HG02759 (cell line): ENCODE measurements around the gene TTYH1.
"Not testable (repeated sequence)": the region's sequence is repeated elsewhere in the genome, so short reads cannot be mapped to it uniquely, and the experiment has no call there.

Source experiments
- ATAC-seq: cut with Tn5 transposase; IDR thresholded peaks from one replicate; pipeline ENCODE4 v1.9.1; 2021; ENCODE audit warnings: mild to moderate bottlenecking, moderate library complexity; ENCODE audit not compliant: unreplicated experiment

Gene TTYH1

DNA sequence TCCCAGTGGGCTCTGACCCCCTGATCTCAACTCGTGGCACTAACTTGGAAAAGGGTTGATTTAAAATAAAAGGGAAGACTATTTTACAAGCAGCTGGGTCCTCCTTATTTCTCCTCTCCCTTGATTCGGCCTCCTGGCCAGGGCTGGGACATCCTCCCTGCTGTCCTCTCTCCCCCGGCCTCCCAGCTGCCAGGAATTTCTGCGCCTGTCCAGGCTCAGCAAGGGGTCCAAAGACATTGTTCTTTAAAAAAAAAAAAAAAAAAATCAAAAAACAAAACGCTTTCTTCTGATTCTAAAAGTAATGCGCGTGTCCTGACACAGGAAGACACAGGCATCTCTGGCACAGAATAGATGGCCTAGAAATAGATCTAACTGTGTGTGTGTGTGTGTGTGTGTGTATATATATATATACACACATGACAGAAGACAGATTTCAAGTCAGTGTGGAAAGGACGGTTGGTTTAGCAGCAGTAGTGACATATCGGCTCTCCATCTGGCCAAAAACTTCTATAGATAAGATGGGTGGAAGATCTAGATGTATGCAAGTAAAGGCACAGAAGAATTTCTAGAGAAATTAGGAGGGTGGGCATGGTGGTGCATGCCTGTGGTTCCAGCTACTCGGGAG lies 21.5 kb downstream of the TTYH1 start:
- no peak for ATAC-seq

DNA sequence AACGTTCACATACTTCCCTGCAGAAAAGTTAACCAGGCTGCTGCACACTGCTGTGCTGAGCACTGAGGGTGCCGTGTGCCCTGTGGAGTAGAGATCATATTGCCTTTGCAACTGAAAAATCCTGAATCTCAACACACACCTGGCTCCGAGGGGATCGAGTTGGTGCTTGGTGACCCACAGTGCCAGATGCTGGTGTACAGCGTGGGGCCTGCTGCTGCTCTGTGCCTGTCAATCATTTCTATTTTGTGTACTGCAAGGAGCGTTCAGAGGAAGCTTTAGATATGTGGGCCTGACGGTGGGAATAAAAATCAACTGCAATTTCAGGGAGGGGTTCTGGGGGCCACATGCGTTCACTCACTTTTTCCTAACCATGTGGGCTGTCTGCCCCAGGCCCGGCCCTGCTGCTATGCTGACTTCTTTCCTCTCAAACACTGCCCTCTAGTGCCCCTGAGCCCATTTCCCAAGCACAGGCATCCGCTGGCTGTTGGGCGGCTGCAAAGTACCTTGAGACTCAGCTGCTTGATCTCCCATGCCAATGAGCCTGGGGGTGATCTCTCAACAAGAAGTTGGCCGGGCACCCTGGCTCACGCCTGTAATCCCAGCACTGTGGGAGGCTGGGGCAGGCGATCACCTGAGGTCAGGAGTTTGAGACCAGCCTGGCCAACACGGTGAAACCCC lies 24.0 kb downstream of the TTYH1 start:
- no peak for ATAC-seq

DNA sequence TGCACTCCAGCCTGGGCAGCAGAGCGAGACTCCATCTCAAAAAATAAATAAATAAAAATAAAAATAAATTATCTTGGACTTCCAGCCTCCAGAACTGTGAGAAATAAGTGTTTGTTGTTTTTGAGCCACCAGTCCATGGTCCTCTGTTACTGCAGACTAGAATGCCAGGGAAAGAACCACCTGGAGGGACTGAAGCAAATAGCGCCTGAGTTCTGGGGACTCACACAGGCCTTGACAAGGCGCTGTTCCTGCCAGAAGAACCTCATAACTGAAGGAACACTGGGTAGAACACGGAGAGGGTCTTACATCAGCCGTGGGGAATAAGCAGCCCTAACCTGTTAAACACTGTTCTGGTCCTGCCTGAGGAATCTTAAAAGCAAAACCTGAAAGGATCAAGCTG lies 25.4 kb downstream of the TTYH1 start:
- ATAC-seq, result no peak

DNA sequence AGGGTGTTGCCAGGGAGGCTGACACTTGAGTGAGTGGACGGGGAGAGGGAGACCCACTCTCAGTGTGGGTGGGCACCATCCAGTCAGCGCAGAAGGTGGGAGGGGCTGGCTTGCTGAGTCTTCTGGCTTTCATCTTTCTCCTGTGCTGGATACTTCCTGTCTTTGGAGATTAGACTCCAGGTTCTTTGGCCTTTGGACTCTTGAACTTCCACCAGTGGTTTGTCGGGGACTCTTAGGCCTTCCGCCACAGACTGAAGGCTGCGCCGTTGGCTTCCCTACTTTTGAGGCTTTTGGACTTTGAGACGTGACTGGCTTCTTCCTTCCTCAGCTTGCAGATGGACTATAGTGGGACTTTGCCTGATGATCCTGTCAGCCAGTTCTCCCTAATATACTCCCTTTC lies 29.5 kb downstream of the TTYH1 start:
- ATAC-seq, result no peak

DNA sequence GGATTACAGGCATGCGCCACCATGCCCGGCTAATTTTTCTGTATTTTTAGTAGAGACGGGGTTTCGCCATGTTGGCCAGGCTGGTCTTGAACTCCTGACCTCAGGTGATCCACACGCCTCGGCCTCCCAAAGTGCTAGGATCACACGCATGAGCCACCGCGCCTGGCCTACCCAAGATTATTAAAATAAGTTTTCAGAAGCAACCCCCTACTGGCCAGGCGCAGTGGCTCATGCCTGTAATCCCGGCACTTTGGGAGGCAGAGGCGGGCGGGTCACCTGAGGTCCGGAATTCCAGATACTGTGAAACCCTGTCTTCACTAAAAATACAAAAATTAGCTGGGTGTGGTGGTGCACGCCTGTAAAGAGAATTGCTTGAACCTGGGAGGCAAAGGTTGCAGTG lies 31.1 kb downstream of the TTYH1 start:
- not testable (repeated sequence) for ATAC-seq

DNA sequence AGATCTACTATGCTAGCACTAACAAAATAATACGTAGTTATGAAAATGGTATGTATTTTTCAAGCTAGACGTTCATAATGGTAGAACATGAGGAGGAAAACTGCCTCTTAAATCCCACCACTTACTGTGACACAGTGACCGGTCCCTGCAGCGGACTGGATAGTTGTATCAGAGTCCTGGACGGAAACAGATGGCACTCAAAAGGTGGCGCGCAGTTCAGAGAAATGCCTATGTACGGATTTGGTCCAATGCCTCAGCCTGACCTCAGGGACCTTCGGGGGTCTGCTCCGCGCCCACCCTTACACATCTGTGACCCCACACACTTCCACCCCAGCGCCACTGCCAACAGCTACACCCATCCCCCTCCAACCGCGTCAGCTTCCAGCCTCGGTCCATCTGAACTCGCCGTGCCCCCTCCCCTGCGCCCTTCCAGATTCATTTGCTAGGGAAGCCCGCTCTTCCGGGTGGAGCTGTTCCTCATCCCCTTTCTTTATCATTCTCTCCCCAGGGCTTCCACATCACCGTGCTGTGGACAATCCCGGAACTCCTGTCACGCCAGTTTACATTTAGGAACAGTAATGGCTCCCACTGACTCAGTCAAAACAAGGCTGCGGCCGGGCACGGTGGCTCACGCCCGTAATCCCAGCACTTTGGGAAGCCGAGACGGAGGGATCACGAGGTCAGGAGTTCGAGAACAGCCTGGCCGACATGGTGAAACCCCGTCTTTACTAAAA lies 32.9 kb downstream of the TTYH1 start:
- peak; percentile 7 for ATAC-seq

DNA sequence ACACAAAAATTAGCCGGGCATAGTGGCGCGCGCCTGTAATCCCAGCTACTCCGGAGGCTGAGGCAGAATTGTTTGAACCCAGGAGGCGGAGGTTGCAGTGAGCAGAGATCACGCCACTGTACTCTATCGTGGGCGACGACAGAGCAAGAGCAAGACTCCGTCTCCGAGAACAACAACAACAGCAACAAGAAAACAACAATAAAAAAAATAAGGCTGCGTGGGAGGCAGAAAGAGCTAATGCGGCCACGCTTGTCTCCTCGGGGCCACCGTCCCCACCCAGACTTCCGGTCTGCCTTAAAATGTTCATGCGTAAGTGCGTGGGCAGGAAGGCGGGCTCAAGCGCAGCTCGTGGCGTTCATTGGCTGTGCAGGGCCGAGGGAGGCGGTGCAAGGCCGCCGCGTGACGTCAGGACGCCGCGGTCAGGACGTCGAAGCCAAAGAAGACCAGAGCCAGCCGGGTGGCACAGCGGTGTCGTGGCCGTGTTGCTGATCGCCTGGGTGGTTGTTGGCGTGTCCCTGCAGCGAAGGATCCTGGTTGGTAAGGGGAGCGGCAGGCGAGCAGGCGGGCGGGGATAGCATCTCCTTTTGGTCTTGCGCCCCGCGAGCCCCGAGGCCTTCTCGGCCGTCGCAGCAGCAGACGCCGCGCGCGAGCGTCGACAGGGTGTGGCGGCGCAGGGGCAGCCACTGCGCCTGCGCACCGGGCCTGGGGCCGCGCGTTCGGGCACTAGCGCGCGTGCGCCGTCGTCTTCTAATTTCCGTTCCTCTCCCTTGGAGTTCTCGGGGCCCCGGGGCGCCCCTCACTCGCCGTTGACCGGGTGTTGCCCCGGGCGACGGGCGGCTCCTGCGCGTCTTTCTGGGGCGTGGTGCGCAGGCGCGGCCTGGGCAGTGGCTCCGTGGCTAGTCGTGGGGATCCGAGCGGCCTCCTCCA lies 33.8 kb downstream of the TTYH1 start, which contains the start of gene LENG8:
Gene LENG8, plus strand, starts transcription at position 426 of the 927 bp plus-strand sequence. CDS start 2,146 bp downstream, outside the sequence.
- ATAC-seq, result peak; percentile 90

DNA sequence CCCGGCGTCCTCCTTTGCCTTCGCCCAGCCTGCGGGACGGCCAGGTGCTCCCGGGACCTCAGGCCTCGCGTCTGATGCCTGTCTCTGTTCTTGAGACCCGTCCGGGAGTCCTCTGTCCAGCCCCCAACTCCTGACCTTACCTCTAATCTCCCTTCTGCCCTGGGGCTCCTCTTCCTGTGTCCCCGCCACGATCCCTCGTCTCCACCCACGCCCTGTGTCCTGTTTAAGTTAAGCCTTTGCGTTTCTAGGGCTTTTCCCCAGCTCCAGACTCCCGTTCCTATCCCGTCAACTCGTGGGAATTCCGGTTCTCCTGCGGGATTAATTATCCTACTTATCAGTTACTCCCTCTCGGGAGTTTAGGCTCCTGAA lies 34.4 kb downstream of the TTYH1 start:
- ATAC-seq, result no peak

DNA sequence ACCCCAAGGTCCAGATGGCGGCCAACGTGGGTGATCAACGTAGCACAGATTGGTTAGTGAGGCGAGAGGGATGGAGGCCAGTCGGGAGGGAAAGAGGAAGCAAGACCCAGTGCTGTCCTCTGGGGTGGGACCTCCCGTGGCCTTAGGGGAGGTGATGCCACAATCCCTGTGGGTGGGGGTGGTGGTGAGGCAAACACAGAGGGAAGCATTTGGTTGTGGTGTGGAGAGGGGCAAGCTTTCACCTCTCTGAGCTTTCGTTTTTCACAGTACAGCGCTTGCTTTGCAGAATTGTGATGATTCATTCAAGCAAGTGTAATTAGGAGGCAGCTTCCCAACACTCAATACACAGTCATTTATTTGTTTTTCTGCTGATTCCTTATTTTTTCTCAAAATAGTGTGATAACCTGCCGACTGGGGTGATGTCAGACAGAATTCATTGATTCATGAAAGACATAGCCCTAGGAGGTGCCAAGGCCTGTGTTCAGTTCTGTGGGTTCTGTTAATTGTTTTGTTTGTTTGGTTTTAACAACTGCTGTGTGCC lies 36.1 kb downstream of the TTYH1 start:
- ATAC-seq, result no peak

DNA sequence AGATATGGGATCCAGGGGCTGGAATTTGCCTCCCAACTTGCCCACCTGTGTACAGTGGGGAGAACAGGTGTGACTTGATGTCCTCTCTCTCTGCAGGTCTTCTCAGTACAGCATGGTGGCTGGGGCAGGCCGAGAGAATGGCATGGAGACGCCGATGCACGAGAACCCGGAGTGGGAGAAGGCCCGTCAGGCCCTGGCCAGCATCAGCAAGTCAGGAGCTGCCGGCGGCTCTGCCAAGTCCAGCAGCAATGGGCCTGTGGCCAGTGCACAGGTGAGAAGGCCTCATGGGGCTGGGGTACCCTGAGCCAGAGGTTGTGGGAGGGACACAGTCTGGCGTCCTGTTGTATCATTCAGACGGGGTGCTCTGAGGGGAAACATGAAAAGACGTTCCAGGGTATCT lies 36.7 kb downstream of the TTYH1 start:
- ATAC-seq, result no peak

DNA sequence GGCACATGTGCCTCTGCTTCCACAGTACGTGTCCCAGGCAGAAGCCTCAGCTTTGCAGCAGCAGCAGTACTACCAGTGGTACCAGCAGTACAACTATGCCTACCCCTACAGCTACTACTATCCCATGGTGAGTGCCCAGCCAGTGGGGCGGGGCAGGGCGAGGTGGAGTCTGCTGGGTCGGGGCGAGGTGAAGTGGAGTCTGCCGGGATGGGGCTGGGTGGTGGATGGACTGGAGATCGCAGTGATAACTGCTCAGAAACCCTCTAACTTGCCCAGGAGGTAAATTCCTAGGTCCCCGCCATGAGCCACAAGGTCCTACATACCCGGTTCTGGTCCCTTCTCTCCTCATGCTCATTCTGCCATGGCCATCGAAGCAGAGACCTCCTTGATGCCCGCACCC lies 37.4 kb downstream of the TTYH1 start:
- ATAC-seq, result no peak

DNA sequence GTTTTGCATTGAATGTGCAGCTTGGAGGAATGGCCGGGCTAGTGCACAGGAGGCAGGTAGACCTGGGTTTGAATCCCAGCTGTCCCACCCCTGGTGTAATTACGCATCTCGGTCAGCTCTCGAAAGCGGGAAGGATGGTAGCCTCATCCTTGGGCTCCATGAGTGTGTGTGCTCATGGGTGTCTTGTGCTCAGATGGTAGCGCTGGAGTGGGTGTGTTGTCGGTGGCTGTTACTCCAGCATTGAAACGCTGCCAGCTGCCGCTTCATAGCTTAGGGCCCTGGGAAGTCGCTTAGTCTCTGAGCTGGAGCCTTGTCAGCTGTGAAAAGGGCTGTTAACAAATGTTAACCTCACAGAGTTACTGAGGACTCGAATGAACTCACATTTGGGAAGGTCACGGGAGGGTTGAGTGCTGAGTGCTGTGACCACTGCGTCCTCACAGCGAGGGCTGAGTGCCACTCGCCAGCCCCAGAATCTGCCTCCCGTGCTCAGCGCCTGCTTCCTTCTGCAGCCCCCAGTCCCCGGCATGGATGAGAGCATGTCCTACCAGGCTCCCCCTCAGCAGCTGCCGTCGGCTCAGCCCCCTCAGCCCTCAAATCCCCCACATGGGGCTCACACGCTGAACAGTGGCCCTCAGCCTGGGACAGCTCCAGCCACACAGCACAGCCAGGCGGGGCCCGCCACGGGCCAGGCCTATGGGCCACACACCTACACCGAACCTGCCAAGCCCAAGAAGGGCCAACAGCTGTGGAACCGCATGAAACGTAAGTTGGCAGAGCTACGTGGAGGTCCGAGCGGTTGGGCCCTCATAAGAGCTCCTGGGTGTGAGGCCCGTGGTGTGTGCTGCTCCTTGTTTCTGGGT lies 38.9 kb downstream of the TTYH1 start:
- ATAC-seq, result no peak

DNA sequence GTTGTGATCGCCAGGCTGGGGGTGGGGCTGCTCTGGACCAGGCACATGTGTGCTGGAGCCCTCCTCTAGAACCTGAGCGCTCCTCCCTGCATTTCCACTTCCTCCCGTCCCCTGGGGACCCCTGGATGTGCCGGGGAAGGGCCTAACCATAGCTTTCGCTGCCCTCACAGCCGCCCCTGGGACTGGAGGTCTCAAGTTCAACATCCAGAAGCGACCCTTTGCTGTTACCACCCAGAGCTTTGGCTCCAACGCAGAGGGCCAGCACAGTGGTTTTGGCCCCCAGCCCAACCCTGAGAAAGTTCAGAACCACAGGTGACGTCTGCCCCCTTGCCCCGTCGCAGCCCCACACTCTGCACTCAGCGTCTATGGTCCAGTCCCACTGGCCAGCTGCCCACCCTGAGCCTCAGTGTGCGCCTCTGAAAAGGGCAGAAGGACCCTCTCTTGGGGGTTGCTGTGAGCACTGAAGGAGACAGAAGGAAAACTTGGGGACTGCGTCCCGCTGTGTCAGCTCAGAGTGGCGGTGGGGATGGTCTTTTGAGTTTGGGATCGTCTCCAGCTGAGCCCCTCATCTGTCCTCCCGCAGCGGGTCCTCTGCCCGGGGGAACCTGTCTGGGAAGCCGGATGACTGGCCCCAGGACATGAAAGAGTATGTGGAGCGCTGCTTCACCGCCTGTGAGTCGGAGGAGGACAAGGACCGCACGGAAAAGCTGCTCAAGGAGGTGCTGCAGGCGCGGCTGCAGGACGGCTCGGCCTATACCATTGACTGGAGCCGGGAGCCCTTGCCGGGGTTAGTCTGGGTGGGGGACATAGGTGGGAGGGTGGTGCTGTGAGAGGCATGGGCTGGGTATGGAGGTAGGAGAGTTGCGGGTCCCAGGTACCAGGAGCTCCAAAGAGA lies 39.8 kb downstream of the TTYH1 start:
- no peak for ATAC-seq

DNA sequence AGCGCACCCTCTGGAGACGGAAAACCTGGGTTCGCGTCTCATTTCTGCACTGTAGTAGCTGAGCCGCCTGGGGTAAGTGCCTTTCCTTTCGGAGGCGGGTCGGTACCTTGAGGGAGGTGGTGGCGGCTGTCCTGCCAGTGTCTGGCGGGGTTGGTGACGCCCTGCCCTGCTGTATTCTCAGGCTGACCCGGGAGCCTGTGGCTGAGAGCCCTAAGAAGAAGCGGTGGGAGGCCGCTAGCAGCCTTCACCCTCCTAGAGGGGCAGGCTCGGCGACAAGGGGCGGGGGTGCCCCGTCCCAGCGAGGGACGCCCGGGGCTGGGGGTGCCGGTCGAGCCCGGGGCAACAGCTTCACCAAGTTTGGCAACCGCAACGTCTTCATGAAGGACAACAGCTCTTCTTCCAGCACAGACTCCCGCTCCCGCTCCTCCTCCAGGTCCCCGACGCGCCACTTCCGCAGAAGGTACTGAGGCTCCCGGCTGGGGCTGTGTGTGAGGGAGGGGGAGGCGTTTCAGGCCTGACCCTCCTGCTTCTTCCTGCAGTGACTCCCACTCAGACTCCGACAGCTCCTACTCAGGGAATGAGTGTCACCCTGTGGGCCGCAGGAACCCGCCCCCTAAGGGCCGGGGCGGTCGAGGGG lies 40.6 kb downstream of the TTYH1 start:
- ATAC-seq, result no peak

DNA sequence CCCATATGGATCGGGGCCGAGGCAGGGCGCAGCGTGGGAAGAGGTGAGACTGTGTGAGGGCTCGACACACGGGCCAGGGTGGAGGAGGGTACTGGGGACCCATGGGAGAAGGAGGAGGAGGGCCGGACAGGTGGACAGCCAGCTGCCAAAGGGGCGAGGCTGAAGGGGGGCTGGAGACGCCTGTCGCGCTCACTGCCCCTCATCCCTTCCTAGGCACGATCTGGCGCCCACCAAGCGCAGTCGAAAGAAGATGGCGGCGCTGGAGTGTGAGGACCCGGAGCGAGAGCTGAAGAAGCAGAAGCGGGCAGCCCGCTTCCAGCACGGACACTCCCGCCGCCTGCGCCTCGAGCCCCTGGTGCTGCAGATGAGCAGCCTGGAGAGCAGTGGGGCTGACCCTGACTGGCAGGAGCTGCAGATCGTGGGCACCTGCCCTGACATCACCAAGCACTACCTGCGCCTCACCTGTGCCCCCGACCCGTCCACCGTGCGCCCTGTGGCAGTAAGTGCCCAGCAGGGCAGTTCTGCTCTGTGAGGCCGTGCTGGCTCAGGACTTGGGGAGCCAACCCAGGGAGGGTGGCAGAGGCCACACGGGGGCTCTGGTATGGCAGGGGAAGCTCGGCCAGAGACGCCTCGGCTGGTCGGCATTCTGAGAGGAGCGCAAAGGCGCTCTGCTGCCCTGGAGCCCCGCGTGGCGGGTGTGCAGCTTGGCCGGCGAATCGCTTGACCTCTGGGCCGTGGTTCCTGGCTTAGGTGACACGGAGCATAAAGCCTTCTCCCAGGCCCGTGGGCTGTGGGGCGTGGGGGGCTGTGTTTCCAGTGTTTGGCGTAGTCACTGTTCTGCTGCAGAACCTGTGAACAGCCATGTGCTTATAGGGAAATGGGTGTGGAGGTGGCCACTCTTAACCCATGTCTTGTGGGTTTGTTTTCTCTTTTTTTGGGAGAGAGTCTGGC lies 41.4 kb downstream of the TTYH1 start:
- ATAC-seq, result no peak

DNA sequence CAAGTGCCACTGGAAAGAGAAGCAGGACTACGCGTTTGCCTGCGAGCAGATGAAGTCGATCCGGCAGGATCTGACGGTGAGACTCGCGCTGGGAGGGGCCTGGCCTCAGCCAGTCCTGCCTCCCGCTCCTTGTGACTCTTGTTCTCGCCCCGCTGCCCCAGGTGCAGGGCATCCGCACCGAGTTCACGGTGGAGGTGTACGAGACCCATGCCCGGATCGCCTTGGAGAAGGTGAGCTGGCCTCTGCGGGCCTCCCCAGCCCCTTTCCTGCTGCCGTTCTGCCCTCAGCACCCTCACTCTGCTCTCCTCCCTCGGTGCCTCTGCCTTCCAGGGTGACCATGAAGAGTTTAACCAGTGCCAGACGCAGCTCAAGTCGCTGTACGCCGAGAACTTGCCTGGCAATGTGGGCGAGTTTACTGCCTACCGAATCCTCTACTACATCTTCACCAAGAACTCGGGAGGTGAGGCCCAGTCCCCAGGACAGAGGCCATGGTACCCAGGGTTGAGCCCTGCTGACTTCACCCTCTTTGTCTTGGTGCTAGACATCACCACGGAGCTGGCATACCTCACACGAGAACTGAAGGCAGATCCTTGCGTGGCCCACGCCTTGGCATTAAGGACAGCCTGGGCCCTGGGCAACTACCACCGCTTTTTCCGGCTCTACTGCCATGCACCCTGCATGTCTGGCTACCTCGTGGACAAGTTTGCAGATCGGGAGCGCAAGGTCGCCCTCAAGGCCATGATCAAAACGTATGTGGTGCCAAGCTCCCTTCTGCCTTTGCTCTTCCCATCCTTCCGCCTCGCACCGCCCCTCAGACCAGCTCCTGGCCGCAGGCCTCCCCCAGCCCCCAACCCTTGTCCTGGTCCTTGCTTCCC lies 42.7 kb downstream of the TTYH1 start:
- no peak for ATAC-seq
